A673 (cell line): ENCODE measurements around the gene LRRC2.

Experiments used
- EZH2 ChIP-seq: fragments of 200-600 bp; sonication (generic); IDR thresholded peaks from 2 replicates; pipeline ENCODE4 v1.6.1; 2017; ENCODE audit warnings: borderline replicate concordance, low read depth, mild to moderate bottlenecking, mixed read lengths, antibody characterized with exemption, low read length; ENCODE audit not compliant: poor library complexity, severe bottlenecking
- TF ChIP-seq, protein P1 (sequence below): fragments of 300-800, 200-600 bp; sonication (generic); conservative IDR thresholded peaks from 2 replicates; pipeline ENCODE4 v1.5.1; 2017; ENCODE audit warnings: low read depth, mild to moderate bottlenecking, antibody characterized with exemption, low read length, moderate library complexity, mixed read lengths

GRCh38 chr3:46599590-46599989 is 33.5 kb upstream of the LRRC2 start:
- no peak for TF ChIP-seq EZH2
- TF ChIP-seq, protein P1, sequence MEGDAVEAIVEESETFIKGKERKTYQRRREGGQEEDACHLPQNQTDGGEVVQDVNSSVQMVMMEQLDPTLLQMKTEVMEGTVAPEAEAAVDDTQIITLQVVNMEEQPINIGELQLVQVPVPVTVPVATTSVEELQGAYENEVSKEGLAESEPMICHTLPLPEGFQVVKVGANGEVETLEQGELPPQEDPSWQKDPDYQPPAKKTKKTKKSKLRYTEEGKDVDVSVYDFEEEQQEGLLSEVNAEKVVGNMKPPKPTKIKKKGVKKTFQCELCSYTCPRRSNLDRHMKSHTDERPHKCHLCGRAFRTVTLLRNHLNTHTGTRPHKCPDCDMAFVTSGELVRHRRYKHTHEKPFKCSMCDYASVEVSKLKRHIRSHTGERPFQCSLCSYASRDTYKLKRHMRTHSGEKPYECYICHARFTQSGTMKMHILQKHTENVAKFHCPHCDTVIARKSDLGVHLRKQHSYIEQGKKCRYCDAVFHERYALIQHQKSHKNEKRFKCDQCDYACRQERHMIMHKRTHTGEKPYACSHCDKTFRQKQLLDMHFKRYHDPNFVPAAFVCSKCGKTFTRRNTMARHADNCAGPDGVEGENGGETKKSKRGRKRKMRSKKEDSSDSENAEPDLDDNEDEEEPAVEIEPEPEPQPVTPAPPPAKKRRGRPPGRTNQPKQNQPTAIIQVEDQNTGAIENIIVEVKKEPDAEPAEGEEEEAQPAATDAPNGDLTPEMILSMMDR, result no peak
